BLaER1 (cell line): Measurements from ENCODE around the gene LIAS.
"Not testable (repeated sequence)": the region's sequence is repeated elsewhere in the genome, so short reads cannot be mapped to it uniquely, and the experiment has no call there.

Source experiments
- H3K27ac ChIP-seq: shearing (Covaris generic); formaldehyde crosslinking; 2 replicates; pipeline ENCODE4 v1.8.1; 2022
- H3K27me3 ChIP-seq: shearing (Covaris generic); formaldehyde crosslinking; 2 replicates; pipeline ENCODE4 v1.8.1; 2022
- H3K36me3 ChIP-seq: shearing (Covaris generic); formaldehyde crosslinking; 2 replicates; pipeline ENCODE4 v1.8.1; 2022
- H3K4me1 ChIP-seq: shearing (Covaris generic); formaldehyde crosslinking; 2 replicates; pipeline ENCODE4 v1.8.1; 2022
- H3K4me2 ChIP-seq: shearing (Covaris generic); formaldehyde crosslinking; 2 replicates; pipeline ENCODE4 v1.8.1; 2022
- H3K4me3 ChIP-seq: shearing (Covaris generic); formaldehyde crosslinking; 2 replicates; pipeline ENCODE4 v1.8.1; 2022
- H3K9ac ChIP-seq: shearing (Covaris generic); formaldehyde crosslinking; 2 replicates; pipeline ENCODE4 v1.8.1; 2022
- H3K9me3 ChIP-seq: shearing (Covaris generic); formaldehyde crosslinking; 2 replicates; pipeline ENCODE4 v1.8.1; 2022
- H4K20me1 ChIP-seq: shearing (Covaris generic); formaldehyde crosslinking; 2 replicates; pipeline ENCODE4 v1.8.1; 2022
- Cebpa-rat ChIP-seq: shearing (Covaris generic); IDR thresholded peaks from 2 replicates; pipeline ENCODE4 v1.8.1; 2022

Gene LIAS

GRCh38 chr4:39458505-39459300 is at the start of gene LIAS, which contains the start of gene RPL9:
TSS of gene LIAS (plus strand) at chr4:39459056. CDS start at chr4:39459118, 62 bp downstream.
TSS of gene RPL9 (minus strand) at chr4:39458922. CDS start at chr4:39458439, 483 bp downstream.
- Histone ChIP-seq H4K20me1 (peaks cover 44% of the 10 kb centered on the region), H3K27ac (peak within 1 kb of the TSS; percentile 97), H3K36me3 (peaks cover 63% of the 10 kb centered on the region), H3K27me3 (no peaks in the 10 kb centered on the region), H3K4me3 (peak within 1 kb of the TSS; percentile 78), H3K9me3 (no peaks in the 10 kb centered on the region), H3K4me1 (peaks cover 35% of the 10 kb centered on the region), H3K9ac (peak within 1 kb of the TSS; percentile 95), H3K4me2 (peak within 1 kb of the TSS; percentile 85)
- peak; percentile 79 for TF ChIP-seq Cebpa-rat

GRCh38 chr4:39410415-39410814 is 48.4 kb upstream of the LIAS start:
- Histone ChIP-seq H3K9me3 (no peaks in the 10 kb centered on the region), H3K4me2 (no peak overlapping the region), H3K4me1 (no peaks in the 10 kb centered on the region), H3K4me3 (no peak overlapping the region), H3K27ac (no peak overlapping the region), H4K20me1 (no peaks in the 10 kb centered on the region), H3K27me3 (no peaks in the 10 kb centered on the region), H3K36me3 (no peaks in the 10 kb centered on the region), H3K9ac (no peak overlapping the region)
- TF ChIP-seq Cebpa-rat: no peak

- not testable (repeated sequence) for H3K4me1 ChIP-seq, H3K9me3 ChIP-seq, H3K4me3 ChIP-seq, H3K27ac ChIP-seq, H3K9ac ChIP-seq, H3K27me3 ChIP-seq, H3K4me2 ChIP-seq, H4K20me1 ChIP-seq, H3K36me3 ChIP-seq
Observed at GRCh38 chr4:39411561-39411960, 47.3 kb upstream of the LIAS start.

GRCh38 chr4:39415678-39416283 is 43.1 kb upstream of the LIAS start:
- Histone ChIP-seq H3K4me2 (no peak overlapping the region), H3K9me3 (no peaks in the 10 kb centered on the region), H3K27me3 (no peaks in the 10 kb centered on the region), H4K20me1 (no peaks in the 10 kb centered on the region), H3K36me3 (no peaks in the 10 kb centered on the region), H3K4me1 (no peaks in the 10 kb centered on the region), H3K4me3 (no peak overlapping the region), H3K27ac (no peak overlapping the region), H3K9ac (no peak overlapping the region)
- no peak for TF ChIP-seq Cebpa-rat

- no peaks in the 10 kb centered on the region for H3K27me3 ChIP-seq
- H3K9me3 ChIP-seq: no peaks in the 10 kb centered on the region
- H3K36me3 ChIP-seq: no peaks in the 10 kb centered on the region
- H3K4me2 ChIP-seq: no peak overlapping the region
- H3K9ac ChIP-seq: no peak overlapping the region
- no peak overlapping the region for H3K27ac ChIP-seq
- no peaks in the 10 kb centered on the region for H3K4me1 ChIP-seq
- H3K4me3 ChIP-seq: no peak overlapping the region
- no peak for TF ChIP-seq Cebpa-rat
- H4K20me1 ChIP-seq: no peaks in the 10 kb centered on the region
Observed at GRCh38 chr4:39422247-39422646, 36.6 kb upstream of the LIAS start.

GRCh38 chr4:39425297-39425696 is 33.6 kb upstream of the LIAS start:
- not testable (repeated sequence) for H4K20me1 ChIP-seq, H3K9me3 ChIP-seq, H3K27ac ChIP-seq, H3K9ac ChIP-seq, H3K4me3 ChIP-seq, H3K4me1 ChIP-seq, H3K27me3 ChIP-seq, H3K36me3 ChIP-seq, H3K4me2 ChIP-seq

- Histone ChIP-seq H3K4me2 (no peak overlapping the region), H4K20me1 (no peaks in the 10 kb centered on the region), H3K4me1 (peaks cover 7% of the 10 kb centered on the region; the same call in 1 of the 2 replicates), H3K27me3 (no peaks in the 10 kb centered on the region), H3K4me3 (no peak overlapping the region), H3K36me3 (no peaks in the 10 kb centered on the region), H3K9me3 (no peaks in the 10 kb centered on the region), H3K9ac (no peak overlapping the region), H3K27ac (no peak overlapping the region)
- TF ChIP-seq Cebpa-rat: no peak
Observed at GRCh38 chr4:39426728-39427127, 32.1 kb upstream of the LIAS start.

- Histone ChIP-seq H3K4me1 (peaks cover 7% of the 10 kb centered on the region; the same call in 1 of the 2 replicates), H4K20me1 (no peaks in the 10 kb centered on the region), H3K9me3 (no peaks in the 10 kb centered on the region), H3K27ac (no peak overlapping the region), H3K9ac (0 out of 2 replicates have a peak overlapping the region, but pooled peaks have one; percentile 5), H3K36me3 (no peaks in the 10 kb centered on the region), H3K4me2 (no peak overlapping the region), H3K4me3 (no peak overlapping the region), H3K27me3 (no peaks in the 10 kb centered on the region)
- no peak for TF ChIP-seq Cebpa-rat
Observed at GRCh38 chr4:39427520-39428114, 31.2 kb upstream of the LIAS start.

- Histone ChIP-seq H3K4me3 (no peak overlapping the region), H3K9me3 (no peaks in the 10 kb centered on the region), H3K36me3 (no peaks in the 10 kb centered on the region), H3K4me1 (peaks cover 7% of the 10 kb centered on the region; the same call in 1 of the 2 replicates), H4K20me1 (no peaks in the 10 kb centered on the region), H3K4me2 (no peak overlapping the region), H3K27me3 (no peaks in the 10 kb centered on the region), H3K9ac (no peak overlapping the region), H3K27ac (no peak overlapping the region)
- no peak for TF ChIP-seq Cebpa-rat
Observed at GRCh38 chr4:39429476-39430334, 29.2 kb upstream of the LIAS start.
